HepG2 (cell line): ENCODE results near the gene TTC6. TPM values are rescaled to one million over a fixed set of nuclear protein-coding genes. Genes with fewer than 3 reads are reported as not detected.

Source experiments
- ATAC-seq: fragments of 200-7000 bp; cut with Tn5 transposase; 3 replicates; pipeline ENCODE4 v1.9.1; 2020; ENCODE audit warnings: mild to moderate bottlenecking, moderate library complexity
- BruUV-seq: library from RNA; stranded (reverse); fragments of 400-500 nt; replicated peaks from 2 replicates; lab custom pipeline; 2021; lab: Mats Ljungman, UMichigan
- CTCF ChIA-PET: fragments of 300-600 bp; formaldehyde crosslinking; extraction: SDS; loops from one replicate; lab custom pipeline; 2021; ENCODE audit warnings: low total read pairs, inconsistent platforms, low intra/inter-chr PET ratio; lab: Yijun Ruan, JAX
- POLR2A ChIA-PET: fragments of 350-600 bp; sonication (Branson Sonifier 250); formaldehyde crosslinking; loops from one replicate; lab custom pipeline; 2020; ENCODE audit warnings: antibody characterized with exemption, inconsistent platforms; lab: Yijun Ruan, JAX
- DNase-seq: peaks from one replicate; pipeline ENCODE4 v3.0.0-alpha.2; 2015; ENCODE audit warnings: low spot score
- FAIRE-seq: peaks from 3 replicates; lab custom pipeline; 2011; peaks lifted over from hg19 to GRCh38; lab: Jason Lieb, UNC
- H2AFZ ChIP-seq: one replicate; pipeline ENCODE4 v1.6.1; 2011; ENCODE audit warnings: low read length, inconsistent platforms
- H3K27ac ChIP-seq: fragments of 300-600 bp; 3 replicates; pipeline ENCODE4 v1.8.0; 2011; ENCODE audit warnings: mixed run types, mild to moderate bottlenecking, mixed read lengths, low read length, inconsistent platforms; ENCODE audit not compliant: insufficient read depth; ENCODE audit errors: extremely low read length
- H3K27me3 ChIP-seq, 2 experiments: fragments of 200-600 bp in 1 of 2; 2 replicates in 1 of 2; 3 replicates in 1 of 2; pipeline versions ENCODE4 v1.6.0 to v1.8.0; 2011; ENCODE audit warnings: low read length in 2 of 2, mild to moderate bottlenecking in 2 of 2, moderate library complexity in 2 of 2, inconsistent platforms in 1 of 2; ENCODE audit not compliant: insufficient read depth in 2 of 2, control insufficient read depth in 1 of 2
- H3K36me3 ChIP-seq, 2 experiments: fragments of 200-600 bp in 1 of 2; replicated peaks in 1 of 2; 2 replicates in 1 of 2; 3 replicates in 1 of 2; pipeline versions ENCODE4 v1.5.1 to v1.8.0; 2011; ENCODE audit warnings: low read length in 2 of 2, inconsistent platforms in 1 of 2; ENCODE audit not compliant: insufficient read depth in 2 of 2, control insufficient read depth in 1 of 2
- H3K4me1 ChIP-seq: 2 replicates; pipeline ENCODE4 v1.5.1; 2012; ENCODE audit warnings: low read length, inconsistent platforms; ENCODE audit not compliant: insufficient read depth
- H3K4me2 ChIP-seq: 2 replicates; pipeline ENCODE4 v1.6.0; 2011; ENCODE audit warnings: low read depth, low read length, inconsistent platforms
- H3K4me3 ChIP-seq, 3 experiments: fragments of 200-600 bp in 1 of 3; sonication (generic), shearing (Covaris generic) in 1 of 3; replicated peaks in 1 of 3; 2 replicates each; pipeline ENCODE4 v1.5.1; 2011 to 2016; ENCODE audit warnings: low read length in 3 of 3, inconsistent platforms in 2 of 3, low read depth in 2 of 3, mild to moderate bottlenecking in 2 of 3, control low read depth in 1 of 3, mixed read lengths in 1 of 3; ENCODE audit not compliant: insufficient read depth in 1 of 3
- H3K79me2 ChIP-seq: one replicate; pipeline ENCODE4 v1.6.1; 2011; ENCODE audit warnings: low read length, inconsistent platforms; ENCODE audit not compliant: insufficient read depth
- H3K9ac ChIP-seq: 2 replicates; pipeline ENCODE4 v1.6.0; 2011; ENCODE audit warnings: mild to moderate bottlenecking, low read depth, low read length, inconsistent platforms; ENCODE audit not compliant: insufficient read depth
- H3K9me3 ChIP-seq: 2 replicates; pipeline ENCODE4 v1.5.1; 2012; ENCODE audit warnings: mild to moderate bottlenecking, low read length
- H4K20me1 ChIP-seq: 2 replicates; pipeline ENCODE4 v1.6.0; 2011; ENCODE audit warnings: inconsistent platforms, mild to moderate bottlenecking, low read length, moderate library complexity; ENCODE audit not compliant: insufficient read depth
- CCDC6 ChIP-seq: sonication (generic); formaldehyde crosslinking; IDR thresholded peaks from 2 replicates; pipeline ENCODE4 v1.8.1; 2022; ENCODE audit warnings: mild to moderate bottlenecking, missing genetic modification reagents, moderate library complexity
- KAT2B ChIP-seq: fragments of 150-350 bp; IDR thresholded peaks from 2 replicates; pipeline ENCODE4 v1.6.1; 2014; ENCODE audit warnings: low read depth, low read length, borderline replicate concordance
- KDM1A ChIP-seq: IDR thresholded peaks from 2 replicates; pipeline ENCODE4 v1.6.1; 2016; ENCODE audit warnings: missing compliant biosample characterization
- MTA1 ChIP-seq: sonication (generic); formaldehyde crosslinking; IDR thresholded peaks from 2 replicates; pipeline ENCODE4 v1.4.0; 2020; ENCODE audit warnings: missing genetic modification reagents, mild to moderate bottlenecking, borderline replicate concordance
- NFE2L1 ChIP-seq: sonication (generic); formaldehyde crosslinking; IDR thresholded peaks from 2 replicates; pipeline ENCODE4 v1.4.0; 2020; ENCODE audit warnings: missing genetic modification reagents, mild to moderate bottlenecking, borderline replicate concordance
- POLR2AphosphoS5 ChIP-seq: IDR thresholded peaks from 2 replicates; pipeline ENCODE4 v1.6.1; 2012; ENCODE audit warnings: low read depth, low read length
- RXRB ChIP-seq: IDR thresholded peaks from 2 replicates; pipeline ENCODE4 v1.6.1; 2016; ENCODE audit warnings: borderline replicate concordance, missing genetic modification reagents, missing compliant biosample characterization
- SKIL ChIP-seq: sonication (generic); formaldehyde crosslinking; IDR thresholded peaks from 2 replicates; pipeline ENCODE4 v1.8.0; 2022; ENCODE audit warnings: missing genetic modification reagents, mild to moderate bottlenecking, moderate library complexity, borderline replicate concordance
- XBP1 ChIP-seq: sonication (generic); formaldehyde crosslinking; IDR thresholded peaks from 2 replicates; pipeline ENCODE4 v1.5.0; 2020; ENCODE audit warnings: missing genetic modification reagents
- YY1 ChIP-seq: IDR thresholded peaks from 2 replicates; pipeline ENCODE4 v1.6.1; 2011; ENCODE audit warnings: low read length, low read depth, moderate library complexity, mild to moderate bottlenecking; ENCODE audit not compliant: insufficient read depth, insufficient replicate concordance
- ZMYM3 ChIP-seq: sonication (generic); formaldehyde crosslinking; IDR thresholded peaks from 2 replicates; pipeline ENCODE4 v1.5.1; 2020; ENCODE audit warnings: mild to moderate bottlenecking, missing genetic modification reagents
- ZNF543 ChIP-seq: sonication (generic); formaldehyde crosslinking; IDR thresholded peaks from 2 replicates; pipeline ENCODE4 v1.4.0; 2020; ENCODE audit warnings: mild to moderate bottlenecking, missing genetic modification reagents
- ZNF576 ChIP-seq: sonication (generic); formaldehyde crosslinking; IDR thresholded peaks from 2 replicates; pipeline ENCODE4 v1.4.0; 2020; ENCODE audit warnings: mild to moderate bottlenecking, missing genetic modification reagents
- ZNF720 ChIP-seq: sonication (generic); formaldehyde crosslinking; IDR thresholded peaks from 2 replicates; pipeline ENCODE4 v1.4.0; 2020; ENCODE audit warnings: missing genetic modification reagents
- ZSCAN31 ChIP-seq: sonication (generic); formaldehyde crosslinking; IDR thresholded peaks from 2 replicates; pipeline ENCODE4 v1.5.0; 2020; ENCODE audit warnings: low read depth, mild to moderate bottlenecking, missing genetic modification reagents
- WGBS: methylation state at CpG from one replicate; pipeline ENCODE4 v1.1.6; 2017; ENCODE audit warnings: low lambda C conversion rate; 5-methylcytosine and 5-hydroxymethylcytosine counted together
- in situ Hi-C: cut with HindIII; loops from 2 replicates; pipeline ENCODE4 v1.10.0; 2017; ENCODE audit warnings: low pct_unique_long_range_greater_than_20kb; ENCODE audit not compliant: extremely low pct_ligation_motif_present
- intact Hi-C: fragments of 100-400 bp; cut with micrococcal nuclease; formaldehyde crosslinking; loops from one replicate; pipeline ENCODE4 v1.10.0; 2022; ENCODE audit not compliant: unreplicated experiment
- polyA plus RNA-seq, 8 experiments: library from polyadenylated mRNA; depleted of rRNA in 3 of 8; stranded (reverse) in 7 of 8; unstranded in 1 of 8; fragments of >200 nt; fragmentation: Illumina TruSeq in 4 of 8; extraction: Trizol in 4 of 8; gene quantifications; 2 replicates each; pipeline versions ENCODE4 v1.2.1 to v1.2.3, GENCODE V29; 2011 to 2016; ENCODE audit warnings: low read depth in 4 of 8, missing spikeins in 1 of 8, mixed read lengths in 1 of 8; ENCODE audit not compliant: insufficient read depth in 1 of 8
- total RNA-seq, 5 experiments: library from RNA; depleted of rRNA; stranded (reverse); fragments of >200 nt; fragmentation: Illumina TruSeq; extraction: Trizol; gene quantifications; 2 replicates each; pipeline ENCODE4 v1.2.3, GENCODE V29; 2016; ENCODE audit warnings: low read depth in 1 of 5
- TF ChIP-seq, protein P1 (sequence below): sonication (generic); formaldehyde crosslinking; IDR thresholded peaks from 2 replicates; pipeline ENCODE4 v1.5.1; 2020; ENCODE audit warnings: missing genetic modification reagents, mild to moderate bottlenecking, borderline replicate concordance
- TF ChIP-seq, protein P2 (sequence below): sonication (generic); formaldehyde crosslinking; IDR thresholded peaks from 2 replicates; pipeline ENCODE4 v1.8.1; 2023; ENCODE audit warnings: missing genetic modification reagents, inconsistent platforms, borderline replicate concordance

Gene TTC6
- total and polyA plus RNA-seq, 2 of the 13 experiments (the other 11 are each of a cell fraction or from before 2014, with no cell fraction given): 9.3 to 27.4 TPM

GRCh38 chr14:37587881-37588666 is 7.4 kb upstream of the TTC6 start (continued):
- TF ChIP-seq, protein P1, sequence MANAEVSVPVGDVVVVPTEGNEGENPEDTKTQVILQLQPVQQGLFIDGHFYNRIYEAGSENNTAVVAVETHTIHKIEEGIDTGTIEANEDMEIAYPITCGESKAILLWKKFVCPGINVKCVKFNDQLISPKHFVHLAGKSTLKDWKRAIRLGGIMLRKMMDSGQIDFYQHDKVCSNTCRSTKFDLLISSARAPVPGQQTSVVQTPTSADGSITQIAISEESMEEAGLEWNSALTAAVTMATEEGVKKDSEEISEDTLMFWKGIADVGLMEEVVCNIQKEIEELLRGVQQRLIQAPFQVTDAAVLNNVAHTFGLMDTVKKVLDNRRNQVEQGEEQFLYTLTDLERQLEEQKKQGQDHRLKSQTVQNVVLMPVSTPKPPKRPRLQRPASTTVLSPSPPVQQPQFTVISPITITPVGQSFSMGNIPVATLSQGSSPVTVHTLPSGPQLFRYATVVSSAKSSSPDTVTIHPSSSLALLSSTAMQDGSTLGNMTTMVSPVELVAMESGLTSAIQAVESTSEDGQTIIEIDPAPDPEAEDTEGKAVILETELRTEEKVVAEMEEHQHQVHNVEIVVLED (CRISPR knock-in tag): peak; percentile 53

DNA sequence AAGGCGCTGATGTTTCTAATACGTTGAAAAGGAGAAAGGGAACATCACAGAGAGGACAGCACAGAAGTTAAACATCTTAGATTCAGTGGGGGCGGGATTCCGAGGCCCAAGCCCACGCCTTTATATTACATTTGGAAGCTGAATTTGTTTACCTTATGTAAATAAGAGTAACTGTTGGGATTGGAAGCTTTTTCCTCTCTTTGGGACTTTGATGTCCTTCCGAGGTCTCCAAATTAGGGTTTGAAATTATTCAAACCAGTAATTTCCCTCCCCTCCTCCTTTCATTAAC is 6.8 kb upstream of the TTC6 start:
- DNase-seq: peak; percentile 58
- no peak; the same call in 1 of the 3 replicates for ATAC-seq
- H3K4me1 ChIP-seq: peaks cover 61% of the 10 kb centered on the region
- H2AFZ ChIP-seq: peak overlapping the region; percentile 31
- BruUV-seq: no TSS peak
- no peaks in the 10 kb centered on the region for H3K9me3 ChIP-seq
- H3K27me3 ChIP-seq: no peaks in the 10 kb centered on the region; a peak in 1 of 5 replicates
- in situ Hi-C loops: no loop called here
- peak overlapping the region; percentile 89 for H3K27ac ChIP-seq
- intact Hi-C loops: loop anchor here (5.0 kb wide), 1 partner anchor 246 kb away; no protein-coding TSS in a partner anchor
- peaks cover 51% of the 10 kb centered on the region for H3K79me2 ChIP-seq
- H3K4me3 ChIP-seq: peak overlapping the region; percentile 64 to 91 (median 72)
- ChIA-PET POLR2A (interaction anchor here (0.6 to 4.2 kb wide), 25 partner anchors 7 to 1519 kb away, joined by 3 to 35 read pairs (median 6); partner anchors contain the start of genes FOXA1, MIPOL1 and TTC6), CTCF (interaction anchor here (1.3 kb wide), 1 partner anchor 342 kb away, joined by 3 read pairs; no protein-coding TSS in a partner anchor)
- 2% methylated on average over 6 of the region's 6 CpGs for WGBS
- H4K20me1 ChIP-seq: no peaks in the 10 kb centered on the region
- FAIRE-seq: no peak
- peak overlapping the region; percentile 84 for H3K4me2 ChIP-seq
- H3K9ac ChIP-seq: peak overlapping the region; percentile 88
- H3K36me3 ChIP-seq: peaks cover 9 to 14% of the 10 kb centered on the region in 2 experiments
- no peak for TF ChIP-seq CCDC6 (CRISPR knock-in tag)
- TF ChIP-seq, protein P2, sequence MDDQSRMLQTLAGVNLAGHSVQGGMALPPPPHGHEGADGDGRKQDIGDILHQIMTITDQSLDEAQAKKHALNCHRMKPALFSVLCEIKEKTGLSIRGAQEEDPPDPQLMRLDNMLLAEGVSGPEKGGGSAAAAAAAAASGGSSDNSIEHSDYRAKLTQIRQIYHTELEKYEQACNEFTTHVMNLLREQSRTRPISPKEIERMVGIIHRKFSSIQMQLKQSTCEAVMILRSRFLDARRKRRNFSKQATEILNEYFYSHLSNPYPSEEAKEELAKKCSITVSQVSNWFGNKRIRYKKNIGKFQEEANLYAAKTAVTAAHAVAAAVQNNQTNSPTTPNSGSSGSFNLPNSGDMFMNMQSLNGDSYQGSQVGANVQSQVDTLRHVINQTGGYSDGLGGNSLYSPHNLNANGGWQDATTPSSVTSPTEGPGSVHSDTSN (CRISPR knock-in tag): 0 out of 2 replicates have a peak, but pooled peaks have one; percentile 3
- TF ChIP-seq XBP1 (CRISPR knock-in tag): no peak
- TF ChIP-seq ZNF576 (CRISPR knock-in tag): no peak
- TF ChIP-seq POLR2AphosphoS5: 0 out of 2 replicates have a peak, but pooled peaks have one; percentile 59
- TF ChIP-seq ZSCAN31 (CRISPR knock-in tag): 0 out of 2 replicates have a peak, but pooled peaks have one; percentile 21
- TF ChIP-seq YY1: no peak
- no peak for TF ChIP-seq ZMYM3 (CRISPR knock-in tag)
- no peak for TF ChIP-seq KAT2B
- no peak for TF ChIP-seq ZNF720 (CRISPR knock-in tag)
- TF ChIP-seq RXRB (CRISPR knock-in tag): no peak; the same call in 1 of the 2 replicates
- TF ChIP-seq SKIL (CRISPR knock-in tag): no peak
- TF ChIP-seq NFE2L1 (CRISPR knock-in tag): no peak
- no peak for TF ChIP-seq ZNF543 (CRISPR knock-in tag)
- TF ChIP-seq KDM1A (CRISPR knock-in tag): no peak; the same call in 1 of the 2 replicates
- TF ChIP-seq MTA1 (CRISPR knock-in tag): no peak
